Measurements from ENCODE around the gene PROSER3. TPM values are rescaled to one million over a fixed set of nuclear protein-coding genes. Genes with fewer than 3 reads are reported as not detected.

PROSER3 gene
- polyA plus RNA-seq, 3 donors, result 1.8 to 14.7 (median 2.9) TPM

GRCh38 chr19:35780058-35780457 lies 22.1 kb downstream of the PROSER3 start:
- Histone ChIP-seq H3K27ac (ENCODE audit: low read depth in 1 of 2, low read length in 2 of 2) (no peak overlapping the region), H3K27me3 (ENCODE audit: control insufficient read depth in 2 of 2, insufficient read depth in 2 of 2, low read length in 2 of 2) (no peaks in the 10 kb centered on the region), H3K4me3 (replicated peaks in 1 of 3; ENCODE audit: low read depth in 2 of 3, low read length in 3 of 3) (no peak overlapping the region), H2AFZ (ENCODE audit: insufficient read depth, low read depth, low read length, poor library complexity, severe bottlenecking) (no peak overlapping the region), H3K36me3 (replicated peaks in 1 of 2; ENCODE audit: control insufficient read depth in 1 of 2, insufficient read depth in 2 of 2, low read length in 2 of 2) (peaks cover 26 to 40% of the 10 kb centered on the region in 2 donors), H3K4me1 (ENCODE audit: control insufficient read depth in 1 of 2, insufficient read depth in 2 of 2, low read length in 2 of 2) (peaks cover 8 to 13% of the 10 kb centered on the region in 2 donors), H3K9ac (ENCODE audit: insufficient read depth, low read length, poor library complexity, severe bottlenecking) (no peak overlapping the region), H3K79me2 (ENCODE audit: insufficient read depth, low read length) (peaks cover 20% of the 10 kb centered on the region), H4K20me1 (ENCODE audit: insufficient read depth, low read length) (no peaks in the 10 kb centered on the region), H3K9me3 (replicated peaks in 1 of 2; ENCODE audit: control insufficient read depth in 1 of 2, insufficient read depth in 1 of 2, low read length in 2 of 2) (no peaks in the 10 kb centered on the region), H3K4me2 (replicated peaks; ENCODE audit: extremely low read depth, low read length, poor library complexity, severe bottlenecking) (no peak overlapping the region)
- no peak for DNase-seq
- Mint-ChIP-seq H3K36me3 (peaks cover 31 to 55% of the 10 kb centered on the region in 2 donors), H3K9me3 (no peaks in the 10 kb centered on the region), H3K4me1 (peaks cover 15% of the 10 kb centered on the region), H3K4me3 (no peak overlapping the region), H3K27me3 (ENCODE audit: low read depth in 3 of 3) (peaks cover 0 to 3% (median 0%) of the 10 kb centered on the region in 3 donors), H3K27ac (no peak overlapping the region)
- intact Hi-C loops (cut with micrococcal nuclease), result no loop called here
- WGBS (ENCODE audit: insufficient coverage), result 100% methylated on average over 4 of the region's 16 CpGs
- TF ChIP-seq CTCF (IDR thresholded peaks at IDR 0.05), result no peak

- no peaks in the 10 kb centered on the region for H3K9me3 ChIP-seq (replicated peaks in 1 of 2; ENCODE audit: control insufficient read depth in 1 of 2, insufficient read depth in 1 of 2, low read length in 2 of 2)
- no peaks in the 10 kb centered on the region for H3K27me3 ChIP-seq (ENCODE audit: control insufficient read depth in 2 of 2, insufficient read depth in 2 of 2, low read length in 2 of 2)
- H3K79me2 ChIP-seq (ENCODE audit: insufficient read depth, low read length), result peaks cover 19% of the 10 kb centered on the region
- H3K27me3 Mint-ChIP-seq (ENCODE audit: low read depth in 3 of 3), result peaks cover 0 to 2% (median 0%) of the 10 kb centered on the region in 3 donors
- H4K20me1 ChIP-seq (ENCODE audit: insufficient read depth, low read length), result no peaks in the 10 kb centered on the region
- H3K36me3 ChIP-seq (replicated peaks in 1 of 2; ENCODE audit: control insufficient read depth in 1 of 2, insufficient read depth in 2 of 2, low read length in 2 of 2), result peaks cover 26 to 40% of the 10 kb centered on the region in 2 donors
- TF ChIP-seq CTCF (IDR thresholded peaks at IDR 0.05), result no peak
- no peak overlapping the region for H3K9ac ChIP-seq (ENCODE audit: insufficient read depth, low read length, poor library complexity, severe bottlenecking)
- H3K36me3 Mint-ChIP-seq, result peaks cover 35 to 62% of the 10 kb centered on the region in 2 donors
- H3K4me1 ChIP-seq (ENCODE audit: control insufficient read depth in 1 of 2, insufficient read depth in 2 of 2, low read length in 2 of 2), result peaks cover 6 to 12% of the 10 kb centered on the region in 2 donors
- intact Hi-C loops (cut with micrococcal nuclease), result no loop called here
- H3K4me2 ChIP-seq (replicated peaks; ENCODE audit: extremely low read depth, low read length, poor library complexity, severe bottlenecking), result no peak overlapping the region
- no peak overlapping the region for H3K4me3 ChIP-seq (replicated peaks in 1 of 3; ENCODE audit: low read depth in 2 of 3, low read length in 3 of 3)
- no peak overlapping the region for H2AFZ ChIP-seq (ENCODE audit: insufficient read depth, low read depth, low read length, poor library complexity, severe bottlenecking)
- no peak overlapping the region for H3K27ac ChIP-seq (ENCODE audit: low read depth in 1 of 2, low read length in 2 of 2)
- H3K4me1 Mint-ChIP-seq, result peaks cover 14% of the 10 kb centered on the region
- 98% methylated on average over 18 of the region's 20 CpGs for WGBS (ENCODE audit: insufficient coverage)
- no peak for DNase-seq
- no peak overlapping the region for H3K27ac Mint-ChIP-seq
- no peaks in the 10 kb centered on the region for H3K9me3 Mint-ChIP-seq
- H3K4me3 Mint-ChIP-seq, result no peak overlapping the region
Measured at GRCh38 chr19:35780717-35781116, 22.7 kb downstream of the PROSER3 start.

Measured in CD14-positive monocyte (primary cell).